Transverse colon (tissue), 3 donors: ENCODE measurements around the gene TMED1.

Experiments used
- CTCF ChIP-seq, 5 experiments: fragments of 200-600 bp in 3 of 5; fragments of 450-650 bp in 2 of 5; sonication (generic) in 3 of 5; IDR thresholded peaks; 1 replicate in 2 of 5; 2 replicates in 3 of 5; pipeline ENCODE4 v1.5.1; 2016 to 2017; ENCODE audit warnings: antibody characterized with exemption in 5 of 5, inconsistent platforms in 3 of 5, mild to moderate bottlenecking in 2 of 5, moderate library complexity in 1 of 5
- POLR2A ChIP-seq: fragments of 450-650 bp; IDR thresholded peaks from one replicate; pipeline ENCODE4 v1.6.1; 2016; ENCODE audit warnings: antibody characterized with exemption, mild to moderate bottlenecking, moderate library complexity

GRCh38 chr19:10866495-10866894, 30.5 kb upstream of the TMED1 start:
- TF ChIP-seq CTCF (IDR thresholded peaks at IDR 0.05) (no peak), POLR2A (no peak)
